Hepatocyte (in vitro differentiated cells): ENCODE results near the gene IRS2.

Experiments used
- EZH2 ChIP-seq: fragments of 200-600 bp; sonication (generic); IDR thresholded peaks from 2 replicates; pipeline ENCODE4 v1.6.1; 2016; ENCODE audit warnings: antibody characterized with exemption, mild to moderate bottlenecking, borderline replicate concordance
- EZH2phosphoT487 ChIP-seq: fragments of 200-600 bp; sonication (generic); IDR thresholded peaks from one replicate; pipeline ENCODE4 v1.6.1; 2018; ENCODE audit warnings: antibody characterized with exemption, mild to moderate bottlenecking, low read depth, moderate library complexity; ENCODE audit not compliant: unreplicated experiment, severe bottlenecking
- TF ChIP-seq, protein P1 (sequence below): fragments of 200-600 bp; sonication (generic); IDR thresholded peaks from 2 replicates; pipeline ENCODE4 v1.5.1; 2016; ENCODE audit warnings: antibody characterized with exemption, mild to moderate bottlenecking; ENCODE audit not compliant: poor library complexity

DNA sequence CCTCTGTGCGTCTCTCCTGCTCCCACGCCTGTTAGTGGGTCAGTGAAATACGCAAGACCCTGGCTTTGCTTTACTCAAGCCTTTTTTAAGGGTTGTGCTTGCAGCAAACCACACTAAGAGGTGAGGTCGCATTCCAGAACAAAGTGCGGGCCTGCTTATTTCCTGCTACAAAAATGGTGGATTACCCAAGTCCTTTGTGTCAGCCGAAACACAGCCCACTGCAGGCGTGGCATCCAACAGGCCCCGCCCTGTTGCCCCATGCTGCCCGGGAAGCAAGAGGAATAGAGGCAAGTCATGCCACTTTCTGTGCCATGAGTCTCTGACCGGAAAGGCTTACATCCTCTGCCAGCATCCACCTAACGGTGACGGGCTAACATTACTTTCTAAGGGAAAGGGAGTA, 7.7 kb upstream of the IRS2 start:
- TF ChIP-seq, protein P1, sequence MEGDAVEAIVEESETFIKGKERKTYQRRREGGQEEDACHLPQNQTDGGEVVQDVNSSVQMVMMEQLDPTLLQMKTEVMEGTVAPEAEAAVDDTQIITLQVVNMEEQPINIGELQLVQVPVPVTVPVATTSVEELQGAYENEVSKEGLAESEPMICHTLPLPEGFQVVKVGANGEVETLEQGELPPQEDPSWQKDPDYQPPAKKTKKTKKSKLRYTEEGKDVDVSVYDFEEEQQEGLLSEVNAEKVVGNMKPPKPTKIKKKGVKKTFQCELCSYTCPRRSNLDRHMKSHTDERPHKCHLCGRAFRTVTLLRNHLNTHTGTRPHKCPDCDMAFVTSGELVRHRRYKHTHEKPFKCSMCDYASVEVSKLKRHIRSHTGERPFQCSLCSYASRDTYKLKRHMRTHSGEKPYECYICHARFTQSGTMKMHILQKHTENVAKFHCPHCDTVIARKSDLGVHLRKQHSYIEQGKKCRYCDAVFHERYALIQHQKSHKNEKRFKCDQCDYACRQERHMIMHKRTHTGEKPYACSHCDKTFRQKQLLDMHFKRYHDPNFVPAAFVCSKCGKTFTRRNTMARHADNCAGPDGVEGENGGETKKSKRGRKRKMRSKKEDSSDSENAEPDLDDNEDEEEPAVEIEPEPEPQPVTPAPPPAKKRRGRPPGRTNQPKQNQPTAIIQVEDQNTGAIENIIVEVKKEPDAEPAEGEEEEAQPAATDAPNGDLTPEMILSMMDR = no peak
- TF ChIP-seq EZH2phosphoT487 (no peak), EZH2 (no peak)
